ENCODE data around the gene LRRC2. TPM values are rescaled to one million over a fixed set of nuclear protein-coding genes. Genes with fewer than 3 reads are reported as not detected.
"Not testable (repeated sequence)": the region's sequence is repeated elsewhere in the genome, so short reads cannot be mapped to it uniquely, and the experiment has no call there.

LRRC2 gene
- total RNA-seq, 1 experiment from 2014 or later, result 2.6 TPM

DNA sequence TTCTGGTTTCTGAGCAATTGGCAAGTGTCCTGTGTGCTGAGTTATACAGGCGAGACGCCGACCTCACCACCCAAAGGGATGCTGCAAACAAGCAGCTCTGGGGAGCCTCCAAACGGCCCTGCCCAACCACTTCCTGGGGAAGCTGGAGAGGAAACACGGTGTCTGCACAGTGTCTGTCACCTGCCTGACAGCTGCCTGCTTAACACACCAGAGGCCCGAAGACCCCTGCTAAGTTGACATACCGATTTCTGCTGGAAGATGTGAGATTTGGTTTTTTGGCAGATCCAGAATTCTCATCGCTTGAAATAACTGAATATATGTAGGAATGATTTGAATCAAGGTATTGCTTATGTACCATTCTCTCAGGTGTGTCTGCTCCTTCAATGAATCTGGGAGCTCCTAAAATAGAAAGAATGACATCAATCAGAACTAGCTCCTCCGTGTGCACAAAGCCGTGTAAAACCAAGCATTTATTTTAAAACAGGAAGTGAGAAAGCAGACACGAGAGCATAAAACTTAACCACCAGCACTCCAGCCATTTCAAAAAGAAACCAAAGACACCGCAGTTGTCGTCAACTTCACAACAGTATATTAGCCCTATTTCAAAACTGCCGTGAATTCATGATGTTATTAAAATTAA, 27.2 kb downstream of the LRRC2 start:
- no peaks in the 10 kb centered on the region for H4K20me1 ChIP-seq (ENCODE audit: control insufficient read depth, insufficient read depth, insufficient read length)
- no peak overlapping the region for H2BK5ac ChIP-seq (ENCODE audit: insufficient read length, low read length)
- H4K91ac ChIP-seq (ENCODE audit: insufficient read length, low read depth, low read length), result no peak overlapping the region
- TF ChIP-seq, protein P1, sequence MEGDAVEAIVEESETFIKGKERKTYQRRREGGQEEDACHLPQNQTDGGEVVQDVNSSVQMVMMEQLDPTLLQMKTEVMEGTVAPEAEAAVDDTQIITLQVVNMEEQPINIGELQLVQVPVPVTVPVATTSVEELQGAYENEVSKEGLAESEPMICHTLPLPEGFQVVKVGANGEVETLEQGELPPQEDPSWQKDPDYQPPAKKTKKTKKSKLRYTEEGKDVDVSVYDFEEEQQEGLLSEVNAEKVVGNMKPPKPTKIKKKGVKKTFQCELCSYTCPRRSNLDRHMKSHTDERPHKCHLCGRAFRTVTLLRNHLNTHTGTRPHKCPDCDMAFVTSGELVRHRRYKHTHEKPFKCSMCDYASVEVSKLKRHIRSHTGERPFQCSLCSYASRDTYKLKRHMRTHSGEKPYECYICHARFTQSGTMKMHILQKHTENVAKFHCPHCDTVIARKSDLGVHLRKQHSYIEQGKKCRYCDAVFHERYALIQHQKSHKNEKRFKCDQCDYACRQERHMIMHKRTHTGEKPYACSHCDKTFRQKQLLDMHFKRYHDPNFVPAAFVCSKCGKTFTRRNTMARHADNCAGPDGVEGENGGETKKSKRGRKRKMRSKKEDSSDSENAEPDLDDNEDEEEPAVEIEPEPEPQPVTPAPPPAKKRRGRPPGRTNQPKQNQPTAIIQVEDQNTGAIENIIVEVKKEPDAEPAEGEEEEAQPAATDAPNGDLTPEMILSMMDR (conservative IDR thresholded peaks at IDR 0.05), result no peak
- peaks cover 0 to 8% (median 2%) of the 10 kb centered on the region in 3 experiments; a peak in 2 of 7 replicates for H3K36me3 Mint-ChIP-seq (ENCODE audit: insufficient read depth in 1 of 3, low read depth in 3 of 3)
- no peak overlapping the region for H3K4ac ChIP-seq (ENCODE audit: low read depth, low read length)
- H2BK120ac ChIP-seq (ENCODE audit: low read depth, low read length, poor library complexity, severe bottlenecking), result no peak overlapping the region
- no peak overlapping the region for H2AFZ ChIP-seq (ENCODE audit: low read length)
- no peaks in the 10 kb centered on the region for H3K9me3 ChIP-seq (ENCODE audit: control insufficient read depth, low read depth, low read length)
- no peak overlapping the region for H3K56ac ChIP-seq (ENCODE audit: insufficient read length, low read depth, low read length)
- no CpG with 5 or more reads among the region's 14 CpGs for WGBS (ENCODE audit: extremely low coverage, insufficient read length, low lambda C conversion rate)
- H3K23me2 ChIP-seq (ENCODE audit: insufficient read length, low read depth, low read length, poor library complexity, severe bottlenecking), result no peaks in the 10 kb centered on the region
- H2AK5ac ChIP-seq (ENCODE audit: insufficient read length, low read length), result no peak overlapping the region
- H3K23ac ChIP-seq (ENCODE audit: insufficient read length, low read depth, low read length), result no peak overlapping the region
- no peaks in the 10 kb centered on the region for H3K9me3 Mint-ChIP-seq
- H3K27ac ChIP-seq (ENCODE audit: insufficient read length, low read depth, low read length), result no peak overlapping the region
- peaks cover 24 to 26% of the 10 kb centered on the region in 2 experiments for H3K4me1 Mint-ChIP-seq
- H3K27me3 ChIP-seq (ENCODE audit: insufficient read depth, low read length), result no peaks in the 10 kb centered on the region
- no peak overlapping the region for H3K14ac ChIP-seq (ENCODE audit: insufficient read depth, low read length)
- H2BK20ac ChIP-seq (ENCODE audit: low read depth, low read length, poor library complexity, severe bottlenecking), result no peak overlapping the region
- no peak overlapping the region for H4K5ac ChIP-seq (ENCODE audit: insufficient read length, low read depth, low read length)
- no peak for DNase-seq
- H3T11ph ChIP-seq (ENCODE audit: low read length), result no peak overlapping the region
- no peak overlapping the region for H2BK15ac ChIP-seq (ENCODE audit: low read depth, low read length)
- no peak overlapping the region for H4K8ac ChIP-seq (replicated peaks; ENCODE audit: insufficient read length, low read depth, low read length)
- H2BK12ac ChIP-seq (ENCODE audit: insufficient read length, low read depth, low read length), result no peak overlapping the region
- no peaks in the 10 kb centered on the region for H3K79me2 ChIP-seq (ENCODE audit: insufficient read depth, low read length)
- peaks cover 4% of the 10 kb centered on the region; the same call in 1 of the 2 replicates for H3K4me1 ChIP-seq (ENCODE audit: insufficient read depth, low read length)
- H3K9ac ChIP-seq (ENCODE audit: extremely low read depth, insufficient read length, low read length), result no peak overlapping the region
- peak overlapping the region in 2 of 3 experiments; percentile 73 to 86; a peak in 3 of 7 replicates for H3K27ac Mint-ChIP-seq
- no peak overlapping the region for H3K4me2 ChIP-seq (ENCODE audit: insufficient read depth, insufficient read length, low read length)
- H3K27me3 Mint-ChIP-seq (ENCODE audit: low read depth), result no peaks in the 10 kb centered on the region
- H3K79me1 ChIP-seq (ENCODE audit: insufficient read depth, low read depth, low read length, poor library complexity, severe bottlenecking), result no peaks in the 10 kb centered on the region
- H3K4me3 Mint-ChIP-seq, result no peak overlapping the region
- no peak overlapping the region for H3K18ac ChIP-seq (ENCODE audit: insufficient read length, low read depth, low read length)

- not testable (repeated sequence) for H2AFZ ChIP-seq (ENCODE audit: low read length); H4K91ac ChIP-seq (ENCODE audit: insufficient read length, low read depth, low read length); H3K27ac Mint-ChIP-seq; H2AK5ac ChIP-seq (ENCODE audit: insufficient read length, low read length); H3K23me2 ChIP-seq (ENCODE audit: insufficient read length, low read depth, low read length, poor library complexity, severe bottlenecking); H3K27ac ChIP-seq (ENCODE audit: insufficient read length, low read depth, low read length); H2BK15ac ChIP-seq (ENCODE audit: low read depth, low read length); H4K5ac ChIP-seq (ENCODE audit: insufficient read length, low read depth, low read length); H4K8ac ChIP-seq (replicated peaks; ENCODE audit: insufficient read length, low read depth, low read length); H3K4me1 ChIP-seq (ENCODE audit: insufficient read depth, low read length); H3K36me3 Mint-ChIP-seq (ENCODE audit: insufficient read depth in 1 of 3, low read depth in 3 of 3); H3K9ac ChIP-seq (ENCODE audit: extremely low read depth, insufficient read length, low read length); H3K4me3 Mint-ChIP-seq; H3K4me2 ChIP-seq (ENCODE audit: insufficient read depth, insufficient read length, low read length); H3K4ac ChIP-seq (ENCODE audit: low read depth, low read length); DNase-seq; H3K9me3 ChIP-seq (ENCODE audit: control insufficient read depth, low read depth, low read length); H3T11ph ChIP-seq (ENCODE audit: low read length); H3K23ac ChIP-seq (ENCODE audit: insufficient read length, low read depth, low read length); H3K79me1 ChIP-seq (ENCODE audit: insufficient read depth, low read depth, low read length, poor library complexity, severe bottlenecking); H3K79me2 ChIP-seq (ENCODE audit: insufficient read depth, low read length); H4K20me1 ChIP-seq (ENCODE audit: control insufficient read depth, insufficient read depth, insufficient read length); H2BK20ac ChIP-seq (ENCODE audit: low read depth, low read length, poor library complexity, severe bottlenecking); H3K9me3 Mint-ChIP-seq; H2BK120ac ChIP-seq (ENCODE audit: low read depth, low read length, poor library complexity, severe bottlenecking); H2BK5ac ChIP-seq (ENCODE audit: insufficient read length, low read length); H3K56ac ChIP-seq (ENCODE audit: insufficient read length, low read depth, low read length); H3K27me3 ChIP-seq (ENCODE audit: insufficient read depth, low read length); H3K27me3 Mint-ChIP-seq (ENCODE audit: low read depth); H2BK12ac ChIP-seq (ENCODE audit: insufficient read length, low read depth, low read length); H3K18ac ChIP-seq (ENCODE audit: insufficient read length, low read depth, low read length); H3K14ac ChIP-seq (ENCODE audit: insufficient read depth, low read length)
- H3K4me1 Mint-ChIP-seq, result peaks cover 21 to 22% of the 10 kb centered on the region in 2 experiments
- WGBS (ENCODE audit: extremely low coverage, insufficient read length, low lambda C conversion rate), result no CpG with 5 or more reads among the region's 5 CpGs
Measured at GRCh38 chr3:46538425-46538802, 27.7 kb downstream of the LRRC2 start.
